Measurements from ENCODE around the gene RAD51B.

RAD51B gene

GRCh38 chr14:68546839-68547238 is 727.3 kb downstream of the RAD51B start:
- Histone ChIP-seq H3K27ac (replicated peaks) (no peak overlapping the region), H3K4me3 (replicated peaks; ENCODE audit: insufficient read depth, low read length) (no peak overlapping the region), H3K27me3 (ENCODE audit: insufficient read depth, poor library complexity, severe bottlenecking) (no peaks in the 10 kb centered on the region)
- no peak for DNase-seq (ENCODE audit: low read depth in 1 of 2, low spot score in 1 of 2)
- TF ChIP-seq REST (IDR thresholded peaks at IDR 0.05; ENCODE audit: insufficient replicate concordance, low read depth) (no peak), SPI1 (IDR thresholded peaks at IDR 0.05; ENCODE audit: borderline replicate concordance, low read depth) (no peak), CTCF (IDR thresholded peaks at IDR 0.05; ENCODE audit: insufficient read depth, low read length) (no peak), GABPA (IDR thresholded peaks at IDR 0.05; ENCODE audit: low read depth) (no peak), POLR2AphosphoS5 (IDR thresholded peaks at IDR 0.05; ENCODE audit: low read depth) (no peak)

- H3K4me3 ChIP-seq (replicated peaks; ENCODE audit: insufficient read depth, low read length): no peak overlapping the region
Measured at GRCh38 chr14:68547305-68548193, 728.0 kb downstream of the RAD51B start.

More at GRCh38 chr14:68547305-68548193, 728.0 kb downstream of the RAD51B start:
- Histone ChIP-seq H3K27ac (replicated peaks) (no peak overlapping the region), H3K27me3 (ENCODE audit: insufficient read depth, poor library complexity, severe bottlenecking) (no peaks in the 10 kb centered on the region)
- TF ChIP-seq GABPA (IDR thresholded peaks at IDR 0.05; ENCODE audit: low read depth) (no peak), SPI1 (IDR thresholded peaks at IDR 0.05; ENCODE audit: borderline replicate concordance, low read depth) (no peak), REST (IDR thresholded peaks at IDR 0.05; ENCODE audit: insufficient replicate concordance, low read depth) (no peak), CTCF (IDR thresholded peaks at IDR 0.05; ENCODE audit: insufficient read depth, low read length) (no peak), POLR2AphosphoS5 (IDR thresholded peaks at IDR 0.05; ENCODE audit: low read depth) (no peak)
- DNase-seq (ENCODE audit: low read depth in 1 of 2, low spot score in 1 of 2): no peak

Measured in HL-60 (cell line).